ENCODE measurements around the gene RTN4RL1.
A peak's percentile ranks its signal among the peaks of the same experiment; 100 is the strongest.

Gene RTN4RL1

DNA sequence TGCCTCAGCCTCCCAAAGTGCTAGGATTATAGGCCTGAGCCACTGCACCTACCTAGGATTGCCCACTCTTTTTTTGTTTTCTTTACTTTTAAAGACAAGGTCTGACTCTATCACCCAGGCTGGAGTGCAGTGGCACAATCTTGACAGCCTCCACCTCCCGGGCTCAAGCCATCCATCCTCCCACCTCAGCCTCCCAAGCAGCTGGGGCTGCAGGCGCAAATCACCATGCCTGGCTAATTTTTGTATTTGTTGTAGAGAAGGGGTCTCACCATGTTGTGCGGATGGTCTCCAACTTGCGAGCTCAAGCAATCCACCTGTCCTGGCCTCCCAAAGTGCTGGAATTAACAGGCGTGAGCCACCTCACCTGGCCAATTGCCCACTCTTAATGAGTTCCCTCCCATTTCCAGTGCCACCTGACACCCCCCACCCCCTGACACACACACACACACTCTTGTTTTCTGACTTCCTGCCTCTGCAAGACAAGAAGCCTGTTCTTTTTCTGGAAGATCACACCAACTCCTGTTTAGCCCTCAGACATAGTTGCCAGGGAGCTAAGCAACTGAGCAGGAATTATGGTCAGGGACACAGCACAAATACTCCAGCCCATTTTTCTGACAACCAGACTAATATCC is 19.2 kb upstream of the RTN4RL1 start:
- H3K79me2 ChIP-seq (ENCODE audit: control insufficient read depth, low read length): peaks cover 18% of the 10 kb centered on the region
- H3K27ac ChIP-seq (ENCODE audit: low read depth, low read length): no peak overlapping the region
- H3F3A ChIP-seq (ENCODE audit: control insufficient read depth, insufficient read depth): no peaks in the 10 kb centered on the region; the same call in 1 of the 2 replicates
- no peak overlapping the region for H3K4me2 ChIP-seq (ENCODE audit: low read length)
- peaks cover 26% of the 10 kb centered on the region for H3K36me3 ChIP-seq (ENCODE audit: control insufficient read depth, low read length)
- no peaks in the 10 kb centered on the region for H3K9me2 ChIP-seq (replicated peaks; ENCODE audit: control insufficient read depth, low read length)
- TF ChIP-seq, protein P1, sequence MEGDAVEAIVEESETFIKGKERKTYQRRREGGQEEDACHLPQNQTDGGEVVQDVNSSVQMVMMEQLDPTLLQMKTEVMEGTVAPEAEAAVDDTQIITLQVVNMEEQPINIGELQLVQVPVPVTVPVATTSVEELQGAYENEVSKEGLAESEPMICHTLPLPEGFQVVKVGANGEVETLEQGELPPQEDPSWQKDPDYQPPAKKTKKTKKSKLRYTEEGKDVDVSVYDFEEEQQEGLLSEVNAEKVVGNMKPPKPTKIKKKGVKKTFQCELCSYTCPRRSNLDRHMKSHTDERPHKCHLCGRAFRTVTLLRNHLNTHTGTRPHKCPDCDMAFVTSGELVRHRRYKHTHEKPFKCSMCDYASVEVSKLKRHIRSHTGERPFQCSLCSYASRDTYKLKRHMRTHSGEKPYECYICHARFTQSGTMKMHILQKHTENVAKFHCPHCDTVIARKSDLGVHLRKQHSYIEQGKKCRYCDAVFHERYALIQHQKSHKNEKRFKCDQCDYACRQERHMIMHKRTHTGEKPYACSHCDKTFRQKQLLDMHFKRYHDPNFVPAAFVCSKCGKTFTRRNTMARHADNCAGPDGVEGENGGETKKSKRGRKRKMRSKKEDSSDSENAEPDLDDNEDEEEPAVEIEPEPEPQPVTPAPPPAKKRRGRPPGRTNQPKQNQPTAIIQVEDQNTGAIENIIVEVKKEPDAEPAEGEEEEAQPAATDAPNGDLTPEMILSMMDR (IDR thresholded peaks at IDR 0.05; ENCODE audit: low read depth, low read length, poor library complexity, severe bottlenecking): no peak
- TF ChIP-seq EZH2phosphoT487 (IDR thresholded peaks at IDR 0.05; ENCODE audit: borderline replicate concordance, low read length): no peak
- H3K4me3 ChIP-seq (ENCODE audit: low read length): no peak overlapping the region
- no peaks in the 10 kb centered on the region for H3K9me3 ChIP-seq (ENCODE audit: control insufficient read depth, insufficient read depth, low read length)
- H4K20me1 ChIP-seq (ENCODE audit: control insufficient read depth, insufficient read depth, low read depth, low read length): peaks cover 3% of the 10 kb centered on the region; the same call in 1 of the 2 replicates
- H3K27me3 ChIP-seq (ENCODE audit: control insufficient read depth, low read length): peaks cover 9% of the 10 kb centered on the region
- H3K4me1 ChIP-seq (ENCODE audit: control insufficient read depth, low read length): peaks cover 22% of the 10 kb centered on the region

DNA sequence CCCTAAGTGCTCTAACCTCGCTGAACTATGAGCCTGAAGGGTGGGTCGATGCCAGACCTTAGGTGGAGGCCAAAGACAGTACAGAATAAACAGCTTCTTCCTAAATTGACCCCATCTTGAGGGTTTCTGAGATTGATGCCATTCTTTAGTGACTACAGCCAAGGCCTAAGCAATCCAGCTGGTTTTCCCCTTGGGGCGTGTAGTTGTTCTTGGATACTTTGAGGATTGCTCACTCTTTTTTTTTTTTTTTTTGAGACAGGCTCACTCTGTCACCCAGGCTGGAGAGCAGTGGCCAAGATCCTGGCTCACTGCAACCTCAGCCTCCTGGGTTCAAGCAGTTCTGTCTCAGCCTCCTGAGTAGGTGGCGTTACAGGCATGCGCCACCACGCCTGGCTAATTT is 18.7 kb upstream of the RTN4RL1 start:
- H3K36me3 ChIP-seq (ENCODE audit: control insufficient read depth, low read length): peaks cover 26% of the 10 kb centered on the region
- H3K27me3 ChIP-seq (ENCODE audit: control insufficient read depth, low read length): peaks cover 3% of the 10 kb centered on the region
- no peaks in the 10 kb centered on the region for H3K9me3 ChIP-seq (ENCODE audit: control insufficient read depth, insufficient read depth, low read length)
- no peak overlapping the region for H3K4me2 ChIP-seq (ENCODE audit: low read length)
- peaks cover 3% of the 10 kb centered on the region; the same call in 1 of the 2 replicates for H4K20me1 ChIP-seq (ENCODE audit: control insufficient read depth, insufficient read depth, low read depth, low read length)
- no peak overlapping the region for H3K4me3 ChIP-seq (ENCODE audit: low read length)
- no peak overlapping the region for H3K27ac ChIP-seq (ENCODE audit: low read depth, low read length)
- TF ChIP-seq, protein P1 (IDR thresholded peaks at IDR 0.05; ENCODE audit: low read depth, low read length, poor library complexity, severe bottlenecking): no peak
- no peak for TF ChIP-seq EZH2phosphoT487 (IDR thresholded peaks at IDR 0.05; ENCODE audit: borderline replicate concordance, low read length)
- peaks cover 18% of the 10 kb centered on the region for H3K79me2 ChIP-seq (ENCODE audit: control insufficient read depth, low read length)
- H3K9me2 ChIP-seq (replicated peaks; ENCODE audit: control insufficient read depth, low read length): no peaks in the 10 kb centered on the region
- no peaks in the 10 kb centered on the region; the same call in 1 of the 2 replicates for H3F3A ChIP-seq (ENCODE audit: control insufficient read depth, insufficient read depth)
- peaks cover 18% of the 10 kb centered on the region for H3K4me1 ChIP-seq (ENCODE audit: control insufficient read depth, low read length)

DNA sequence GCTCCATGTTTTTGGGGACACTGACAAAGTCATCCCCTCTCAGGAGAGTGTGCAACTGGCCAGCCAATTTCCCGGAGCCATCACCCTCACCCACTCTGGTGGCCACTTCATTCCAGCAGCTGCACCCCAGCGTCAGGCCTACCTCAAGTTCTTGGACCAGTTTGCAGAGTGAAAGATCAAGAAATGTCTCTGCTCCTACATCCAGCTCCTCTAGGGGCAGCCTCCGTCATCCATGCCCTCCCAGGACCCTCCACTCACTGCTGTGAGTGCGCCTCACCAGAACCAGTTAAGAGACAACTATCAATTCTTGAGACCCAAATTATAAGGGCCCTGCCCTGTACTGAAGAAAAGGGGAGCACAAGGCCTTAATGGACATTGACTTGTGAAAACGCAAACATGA is 17.8 kb upstream of the RTN4RL1 start:
- no peak for TF ChIP-seq EZH2phosphoT487 (IDR thresholded peaks at IDR 0.05; ENCODE audit: borderline replicate concordance, low read length)
- TF ChIP-seq, protein P1 (IDR thresholded peaks at IDR 0.05; ENCODE audit: low read depth, low read length, poor library complexity, severe bottlenecking): peak; percentile 14
- H3F3A ChIP-seq (ENCODE audit: control insufficient read depth, insufficient read depth): no peaks in the 10 kb centered on the region; the same call in 1 of the 2 replicates
- no peak overlapping the region for H3K27ac ChIP-seq (ENCODE audit: low read depth, low read length)
- H3K79me2 ChIP-seq (ENCODE audit: control insufficient read depth, low read length): peaks cover 18% of the 10 kb centered on the region
- no peaks in the 10 kb centered on the region for H3K27me3 ChIP-seq (ENCODE audit: control insufficient read depth, low read length)
- H3K4me2 ChIP-seq (ENCODE audit: low read length): peak overlapping the region; percentile 90
- H3K9me3 ChIP-seq (ENCODE audit: control insufficient read depth, insufficient read depth, low read length): no peaks in the 10 kb centered on the region
- H3K9me2 ChIP-seq (replicated peaks; ENCODE audit: control insufficient read depth, low read length): no peaks in the 10 kb centered on the region
- peaks cover 18% of the 10 kb centered on the region for H3K4me1 ChIP-seq (ENCODE audit: control insufficient read depth, low read length)
- peak overlapping the region; percentile 84 for H3K4me3 ChIP-seq (ENCODE audit: low read length)
- peaks cover 26% of the 10 kb centered on the region for H3K36me3 ChIP-seq (ENCODE audit: control insufficient read depth, low read length)
- peaks cover 3% of the 10 kb centered on the region; the same call in 1 of the 2 replicates for H4K20me1 ChIP-seq (ENCODE audit: control insufficient read depth, insufficient read depth, low read depth, low read length)
